ENCODE measurements around the gene ERC2.

The ERC2 gene

DNA sequence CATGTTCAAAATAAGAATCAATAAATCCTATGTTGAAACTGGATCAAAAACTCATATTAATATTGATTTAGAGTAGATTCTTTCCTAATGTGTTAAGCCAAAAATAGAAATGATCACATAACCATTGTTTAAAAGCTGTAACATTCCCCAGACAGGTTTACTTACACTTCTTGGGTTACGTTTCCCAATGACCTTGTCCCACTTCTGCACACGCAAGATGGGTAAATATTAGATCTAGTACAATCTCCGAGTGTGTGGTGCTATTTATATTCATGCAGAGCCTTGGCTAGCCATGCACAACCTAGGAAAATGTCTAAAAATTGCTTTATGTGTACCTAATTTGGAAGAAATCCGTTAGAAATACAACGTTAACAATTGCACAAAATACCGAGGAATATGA is 39.6 kb downstream of the ERC2 start:
- in situ Hi-C loops (cut with MboI; ENCODE audit: low sequenced_read_pairs): no loop called here

DNA sequence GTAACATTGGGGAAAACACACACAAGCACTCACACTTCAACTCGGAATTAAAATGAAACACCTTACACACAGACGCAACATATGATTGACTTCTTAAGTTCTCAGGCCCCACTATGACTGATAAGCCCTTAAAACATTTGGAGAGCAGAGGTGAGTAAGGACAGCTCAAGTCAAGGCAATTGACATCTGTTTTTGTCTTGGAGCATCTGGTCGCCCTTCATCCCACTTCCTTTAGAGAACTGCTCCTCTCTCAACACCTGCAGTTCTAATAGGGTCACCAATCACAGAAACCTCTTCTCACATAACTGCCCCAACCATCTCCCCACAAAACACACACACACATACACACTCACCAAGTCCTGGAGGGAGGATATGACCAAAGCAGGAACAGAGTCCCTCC is 43.4 kb downstream of the ERC2 start:
- in situ Hi-C loops (cut with MboI; ENCODE audit: low sequenced_read_pairs): no loop called here

DNA sequence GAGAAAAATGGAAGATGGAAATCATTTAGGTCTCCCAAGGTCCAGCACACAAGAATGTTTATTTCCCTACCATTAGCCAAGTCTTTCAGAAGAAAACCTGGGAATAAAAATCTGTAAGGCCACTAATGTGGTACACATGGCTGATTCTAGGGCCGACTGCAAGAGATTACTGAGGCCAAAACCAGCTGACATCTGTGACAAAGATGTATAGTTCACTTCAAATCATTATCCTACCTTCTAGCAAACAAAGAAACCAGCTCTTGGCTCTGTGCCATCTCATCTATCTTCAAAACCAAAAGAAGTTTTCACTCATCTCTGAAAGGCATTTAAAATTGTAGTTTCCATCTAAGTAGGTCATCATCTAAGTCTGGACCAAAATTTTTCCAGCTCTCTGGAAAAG is 43.9 kb downstream of the ERC2 start:
- in situ Hi-C loops (cut with MboI; ENCODE audit: low sequenced_read_pairs): no loop called here

DNA sequence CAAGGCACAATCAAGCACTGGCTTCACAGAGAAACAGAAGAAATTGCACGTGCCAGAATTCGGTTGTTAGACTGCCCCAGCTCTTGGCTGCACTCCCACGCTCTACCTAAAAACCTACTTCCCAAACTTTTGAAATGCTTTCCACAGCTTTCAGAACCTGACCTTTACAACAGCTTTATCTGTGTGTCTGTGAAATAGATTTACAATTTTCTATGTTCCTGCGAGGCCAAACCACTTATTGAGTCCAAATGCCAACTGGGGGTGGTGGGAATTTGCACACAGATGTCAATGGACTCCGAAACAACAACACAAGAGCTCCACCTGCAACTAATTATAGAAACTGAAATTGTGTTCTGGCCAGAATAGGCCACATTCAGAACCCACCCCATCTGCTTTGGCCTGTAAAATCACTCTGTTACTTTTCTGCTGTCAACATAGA is 44.6 kb downstream of the ERC2 start:
- in situ Hi-C loops (cut with MboI; ENCODE audit: low sequenced_read_pairs): no loop called here

DNA sequence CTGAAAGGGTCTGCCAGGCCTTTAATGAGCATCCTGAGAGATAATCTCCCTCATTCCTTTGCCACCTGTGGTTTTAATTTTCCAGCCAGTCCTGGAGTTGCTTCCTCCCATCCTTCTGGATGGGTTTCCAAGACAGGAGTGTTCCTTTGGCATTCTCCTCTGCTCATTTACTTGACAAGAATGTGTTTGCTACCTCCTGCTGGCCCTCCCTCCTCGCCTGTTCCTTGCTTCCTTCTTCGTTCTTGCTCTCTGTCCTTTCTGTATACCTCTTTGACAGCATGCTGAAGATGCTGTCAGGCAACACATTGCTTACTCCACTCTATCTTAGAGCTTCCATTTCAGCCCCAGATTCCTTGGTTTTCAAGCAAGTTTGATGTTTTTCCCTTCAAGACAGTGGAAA is 46.0 kb downstream of the ERC2 start:
- in situ Hi-C loops (cut with MboI; ENCODE audit: low sequenced_read_pairs): no loop called here

DNA sequence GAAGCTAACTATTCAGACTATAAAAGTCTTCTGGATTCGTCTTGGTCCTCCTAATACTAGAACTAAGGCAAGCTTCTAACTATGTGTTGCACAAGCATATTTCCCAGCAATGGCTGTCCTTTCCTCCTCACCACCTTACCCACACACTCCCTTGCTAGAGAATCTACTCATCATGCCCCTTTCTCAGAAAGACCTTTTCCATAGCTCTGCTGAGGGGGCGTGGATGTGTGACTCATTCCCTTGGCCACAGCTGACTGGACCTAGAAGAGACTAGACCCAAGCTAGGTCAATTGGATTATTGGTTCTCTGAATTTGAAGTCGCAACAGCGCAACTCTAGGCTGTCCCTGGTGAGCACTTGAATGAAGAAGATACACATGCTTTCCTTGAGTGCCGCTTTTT is 47.1 kb downstream of the ERC2 start:
- in situ Hi-C loops (cut with MboI; ENCODE audit: low sequenced_read_pairs): no loop called here

DNA sequence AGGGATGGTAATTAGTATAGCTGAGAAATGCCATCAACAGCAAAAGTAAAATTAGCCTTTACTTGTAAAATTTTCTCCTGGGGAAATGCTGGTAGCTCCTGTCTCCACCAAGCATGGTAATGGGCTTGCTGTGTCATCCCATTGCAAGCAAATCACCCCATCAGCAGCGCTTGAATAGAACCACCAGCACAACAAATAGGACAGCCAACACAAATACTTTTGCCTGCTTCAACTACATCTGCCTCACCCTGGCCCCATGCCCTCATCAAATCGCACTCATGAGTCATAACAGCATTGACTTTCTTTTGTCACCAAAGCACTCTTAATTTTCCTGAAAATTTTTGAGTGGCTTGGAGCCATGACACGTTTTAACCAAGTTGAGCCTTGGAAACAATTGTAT is 52.6 kb downstream of the ERC2 start:
- in situ Hi-C loops (cut with MboI; ENCODE audit: low sequenced_read_pairs): no loop called here

DNA sequence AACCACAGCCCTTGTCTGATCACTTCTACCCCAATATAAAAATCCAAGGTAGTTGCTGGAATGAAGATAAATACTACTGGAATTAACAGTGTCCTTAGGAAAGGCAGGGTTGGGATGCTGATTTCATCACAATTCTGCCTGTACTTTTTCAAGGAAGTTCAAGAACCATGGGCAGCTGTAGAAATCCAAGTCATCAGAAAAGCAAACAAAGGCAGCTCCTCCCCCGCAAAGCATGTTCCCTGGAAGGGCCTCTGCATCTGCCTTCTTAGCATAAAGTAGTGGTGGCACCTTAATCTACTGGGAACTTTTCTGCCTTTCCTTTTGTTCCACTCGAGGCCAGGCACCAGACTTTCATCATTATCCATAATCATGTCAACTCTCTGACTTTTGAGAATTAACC is 54.4 kb downstream of the ERC2 start:
- in situ Hi-C loops (cut with MboI; ENCODE audit: low sequenced_read_pairs): no loop called here

DNA sequence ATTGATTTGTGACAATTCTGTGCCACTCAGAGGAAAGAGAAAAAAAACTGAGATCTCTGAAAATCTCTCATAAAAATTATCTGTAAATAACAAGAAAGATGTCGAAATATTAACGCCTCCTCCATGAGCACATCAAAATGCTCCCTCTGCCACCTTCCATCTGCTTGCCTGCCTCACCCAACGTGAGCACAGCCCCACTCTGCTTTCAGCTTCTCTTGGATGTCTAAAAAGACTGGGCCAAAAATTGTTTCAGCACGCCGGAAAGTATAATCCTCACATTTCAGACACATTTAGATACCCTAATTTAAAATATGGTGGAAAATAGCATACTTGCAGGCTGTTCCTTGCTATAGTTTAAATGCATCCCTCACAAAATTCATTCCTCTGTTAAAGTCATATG is 57.1 kb downstream of the ERC2 start:
- in situ Hi-C loops (cut with MboI; ENCODE audit: low sequenced_read_pairs): no loop called here

DNA sequence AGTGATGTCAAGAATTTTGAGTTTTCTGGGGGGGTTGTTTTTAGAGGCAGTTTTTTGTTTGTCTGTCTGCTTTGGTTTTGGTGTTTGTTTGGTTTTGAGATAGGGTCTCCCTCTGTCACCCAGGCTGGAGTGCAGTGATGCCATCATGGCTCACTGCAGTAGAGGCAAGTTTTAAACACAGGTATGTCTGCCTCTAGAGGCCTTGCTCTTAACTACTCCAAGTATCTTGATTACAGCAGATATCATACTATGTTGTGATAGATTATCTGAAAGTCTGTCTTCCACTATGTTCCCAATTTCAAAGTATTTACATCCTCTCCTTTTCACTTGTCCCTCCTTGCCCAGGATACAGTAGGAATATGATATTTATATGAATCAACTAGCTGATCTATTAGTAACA is 57.7 kb downstream of the ERC2 start:
- in situ Hi-C loops (cut with MboI; ENCODE audit: low sequenced_read_pairs): no loop called here

DNA sequence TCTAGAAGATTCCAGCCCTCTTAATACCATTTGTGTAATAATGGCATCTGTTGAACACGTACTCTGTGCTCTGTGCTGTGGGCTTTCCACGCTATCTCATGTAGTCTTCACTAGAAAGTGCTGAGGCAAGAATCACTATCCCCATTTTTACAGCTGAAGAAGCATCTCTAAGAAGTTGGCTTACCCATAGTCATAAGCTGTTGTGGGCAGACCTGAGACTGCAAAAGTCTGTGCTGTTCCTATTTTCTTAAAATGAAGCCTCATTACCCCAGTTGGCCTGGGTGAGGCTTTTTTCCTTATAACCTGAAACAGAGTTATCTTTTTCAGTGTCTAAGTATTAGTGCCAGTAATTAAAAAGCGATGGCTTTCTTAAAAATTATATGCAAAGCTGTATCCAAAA is 58.5 kb downstream of the ERC2 start:
- in situ Hi-C loops (cut with MboI; ENCODE audit: low sequenced_read_pairs): no loop called here

DNA sequence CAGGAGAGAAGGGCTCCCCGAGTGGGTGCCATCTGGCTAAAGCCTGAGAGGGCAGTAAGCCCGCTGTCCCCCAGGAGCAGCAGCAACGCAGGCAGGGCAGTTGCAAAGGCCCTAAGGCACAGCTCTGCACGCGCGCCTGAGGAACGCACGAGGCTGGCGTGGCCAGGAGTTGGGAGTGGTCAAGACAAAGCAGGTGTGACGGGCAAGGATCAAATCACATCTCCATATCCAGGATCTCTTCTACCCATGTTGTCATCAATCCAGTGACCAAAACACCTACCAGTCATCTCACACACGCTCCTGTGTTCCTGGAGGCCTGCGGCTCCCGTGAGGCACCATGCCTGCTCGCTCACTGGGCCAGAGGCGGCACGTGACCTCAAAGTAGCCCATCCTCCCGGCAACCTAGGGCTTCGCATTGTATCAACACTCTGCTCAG is 59.5 kb downstream of the ERC2 start:
- in situ Hi-C loops (cut with MboI; ENCODE audit: low sequenced_read_pairs): no loop called here

DNA sequence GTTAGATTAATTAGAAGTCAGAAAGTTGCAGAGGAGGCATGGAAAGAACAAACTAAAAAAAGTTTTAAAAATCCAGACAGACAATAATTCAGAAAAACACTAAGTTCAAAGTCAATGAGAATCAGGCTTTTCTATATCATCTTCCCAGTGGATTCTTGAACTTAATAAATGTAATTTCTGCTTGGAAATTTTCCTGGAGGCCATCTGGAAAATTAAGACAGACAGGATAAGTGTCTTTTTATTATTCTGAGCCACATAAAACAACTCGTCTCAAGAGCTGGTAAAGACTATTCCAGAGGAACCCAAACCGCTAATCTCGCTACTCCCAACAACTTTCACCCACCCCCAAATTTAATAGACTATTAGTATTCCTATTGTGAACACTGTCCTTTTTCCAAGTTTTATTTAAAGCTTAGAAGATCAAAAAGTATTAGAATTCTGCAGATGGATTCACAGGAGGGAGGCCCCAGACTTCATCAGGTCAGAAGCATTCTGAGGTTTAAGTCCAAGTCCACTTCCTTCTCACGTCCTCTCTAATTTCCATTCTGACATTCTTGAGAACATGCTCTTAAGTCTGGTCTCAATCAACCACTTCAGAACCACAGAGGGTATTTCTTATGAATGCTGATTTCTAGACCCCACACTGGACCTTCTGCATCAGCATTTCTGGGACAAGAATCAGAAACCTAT is 61.3 kb downstream of the ERC2 start:
- in situ Hi-C loops (cut with MboI; ENCODE audit: low sequenced_read_pairs): no loop called here

DNA sequence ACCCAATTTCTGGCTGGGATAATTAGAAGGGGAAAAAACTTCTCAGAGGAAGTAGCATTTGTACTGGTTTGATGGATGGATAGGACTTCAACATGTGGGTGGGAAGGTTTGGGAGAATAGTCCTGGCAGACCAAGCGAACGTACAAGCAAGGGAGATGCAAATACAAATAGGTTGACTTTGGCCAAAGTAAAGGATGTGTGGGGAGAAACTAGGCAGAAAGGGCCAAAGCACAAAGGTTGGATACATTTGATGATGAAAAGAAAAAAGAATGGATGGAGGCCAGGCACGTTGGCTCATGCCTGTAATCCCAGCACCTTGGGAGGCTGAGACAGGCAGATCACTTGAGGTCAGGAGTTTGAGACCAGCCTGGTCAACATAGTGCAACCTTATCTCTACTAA is 63.4 kb downstream of the ERC2 start:
- in situ Hi-C loops (cut with MboI; ENCODE audit: low sequenced_read_pairs): no loop called here

DNA sequence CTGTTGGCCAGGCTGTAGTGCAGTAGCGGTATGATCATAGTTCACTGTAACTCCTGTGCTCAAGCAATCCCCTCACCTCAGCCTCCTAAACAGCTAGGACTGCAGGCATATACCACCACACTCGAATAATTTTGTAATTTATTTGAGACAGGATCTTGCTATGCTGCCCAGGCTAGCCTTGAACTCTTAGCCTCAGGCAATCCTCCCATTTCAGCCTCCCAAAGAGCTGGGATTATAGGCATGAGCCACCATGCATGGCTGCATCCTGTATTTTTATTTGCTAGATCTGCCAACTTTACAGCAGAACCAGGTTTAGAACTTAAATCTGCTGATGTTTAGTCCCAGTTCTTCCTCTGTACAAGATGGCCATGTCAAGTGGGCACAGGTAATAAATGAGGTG is 69.6 kb downstream of the ERC2 start:
- in situ Hi-C loops (cut with MboI; ENCODE audit: low sequenced_read_pairs): no loop called here

DNA sequence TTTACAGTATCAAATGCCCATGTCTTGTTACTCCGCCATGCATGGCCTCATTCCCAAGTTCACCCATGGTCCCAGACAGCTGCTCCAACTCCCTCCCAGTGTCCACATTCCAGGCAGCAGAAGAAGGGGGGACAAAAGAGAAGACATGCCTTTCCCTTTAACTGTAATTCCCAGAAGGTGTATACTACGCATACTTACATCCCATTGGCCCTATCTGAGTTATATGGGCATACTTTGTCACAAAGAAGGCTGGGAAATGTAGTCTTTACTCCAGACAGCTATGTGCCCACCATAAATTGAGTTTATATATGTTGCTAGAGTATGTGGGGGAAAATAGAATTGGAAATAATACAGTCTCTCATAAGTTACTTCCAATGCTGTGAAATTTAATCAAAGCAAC is 70.5 kb downstream of the ERC2 start:
- in situ Hi-C loops (cut with MboI; ENCODE audit: low sequenced_read_pairs): no loop called here

DNA sequence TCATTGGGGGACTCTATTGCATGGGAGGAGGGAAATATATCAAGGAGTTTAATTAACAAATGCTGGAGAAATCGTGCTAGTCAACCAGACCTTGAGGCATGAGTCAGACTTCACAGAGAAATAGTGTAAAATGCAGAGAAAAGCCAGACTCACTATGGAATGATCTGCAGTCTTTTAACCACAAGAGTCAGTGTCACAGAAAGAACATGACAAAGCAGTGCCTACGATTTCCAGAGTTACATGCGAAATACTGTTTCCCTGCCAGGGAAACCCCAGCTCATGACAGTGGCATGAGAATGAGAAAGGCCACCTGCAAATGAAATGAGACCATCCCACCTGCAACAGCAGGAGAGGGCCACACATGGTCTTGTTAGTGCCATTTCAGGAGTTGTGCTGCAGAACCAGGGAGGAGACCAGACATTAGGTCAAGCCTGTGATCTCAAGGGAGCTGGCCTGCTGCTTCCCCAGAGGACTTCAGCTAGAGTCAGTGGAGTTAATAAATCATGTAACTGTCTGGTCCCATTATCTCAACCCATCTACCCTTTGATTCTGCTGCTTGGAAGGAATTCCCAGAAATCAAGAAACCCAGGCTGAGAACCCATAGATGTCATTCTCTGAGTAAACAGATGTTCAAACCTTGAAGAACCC is 79.0 kb downstream of the ERC2 start:
- in situ Hi-C loops (cut with MboI; ENCODE audit: low sequenced_read_pairs): no loop called here

DNA sequence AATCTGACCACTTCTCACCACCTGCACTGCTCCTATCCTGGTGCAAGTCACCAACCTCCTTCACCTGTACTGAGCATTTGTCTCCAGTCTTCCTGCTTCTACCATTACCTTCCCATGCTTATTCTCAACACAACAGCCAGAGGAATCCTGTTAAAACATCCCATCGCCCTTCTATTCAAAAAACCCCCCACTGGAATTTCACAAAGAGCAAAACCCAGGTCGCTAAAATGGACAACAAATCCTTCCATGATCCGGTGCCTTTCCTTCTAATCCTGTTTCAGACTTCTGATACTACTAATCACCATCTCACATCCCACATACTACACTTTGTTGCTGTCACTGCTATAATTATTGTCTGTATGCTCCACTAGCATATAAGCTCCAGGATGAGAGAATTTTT is 85.2 kb downstream of the ERC2 start:
- in situ Hi-C loops (cut with MboI; ENCODE audit: low sequenced_read_pairs): no loop called here

DNA sequence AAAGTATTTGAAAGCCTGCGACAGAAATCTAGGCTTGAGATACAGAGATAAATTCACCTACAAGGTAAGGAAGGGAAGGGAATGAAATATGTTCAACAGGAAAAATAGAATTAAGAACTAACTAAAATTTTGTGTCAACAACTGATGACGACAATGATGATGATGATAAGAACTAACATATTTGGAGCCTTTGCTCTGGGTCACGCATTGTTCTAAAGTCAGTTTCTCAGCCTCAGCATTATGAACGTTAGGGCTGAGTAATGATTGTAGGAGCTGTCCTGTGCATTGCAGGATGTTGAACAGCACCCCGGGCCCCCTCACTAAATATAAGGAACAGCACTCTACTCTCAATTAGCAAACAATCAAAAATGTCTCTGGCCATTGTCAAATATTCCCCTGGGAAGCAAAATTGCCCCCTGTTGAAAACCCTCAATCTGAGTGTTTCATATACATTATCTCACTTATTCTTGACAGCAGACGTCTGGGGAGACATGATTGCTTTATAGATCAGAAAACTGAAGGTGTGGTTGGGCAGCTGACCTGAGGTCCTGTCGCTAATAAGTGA is 88.5 kb downstream of the ERC2 start:
- in situ Hi-C loops (cut with MboI; ENCODE audit: low sequenced_read_pairs): no loop called here

DNA sequence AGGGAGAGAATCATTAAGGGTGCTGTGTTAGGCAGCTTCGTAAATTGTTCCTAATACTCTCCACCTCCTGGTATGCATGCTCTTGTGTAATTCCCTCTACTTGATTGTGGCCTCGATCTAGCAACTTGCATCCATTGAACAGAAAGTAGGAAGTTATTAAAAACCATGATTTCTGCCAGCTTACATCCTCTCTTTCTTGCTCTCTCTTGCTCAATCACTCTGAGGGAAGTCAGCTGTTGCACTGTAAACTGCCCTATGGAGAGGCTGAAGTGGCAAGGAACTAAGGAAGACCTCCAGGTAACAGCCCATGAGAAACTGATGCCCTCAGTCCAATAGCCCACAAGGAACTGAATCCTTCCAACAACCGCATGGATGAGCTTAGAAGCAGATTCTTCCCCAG is 92.6 kb downstream of the ERC2 start:
- in situ Hi-C loops (cut with MboI; ENCODE audit: low sequenced_read_pairs): no loop called here

DNA sequence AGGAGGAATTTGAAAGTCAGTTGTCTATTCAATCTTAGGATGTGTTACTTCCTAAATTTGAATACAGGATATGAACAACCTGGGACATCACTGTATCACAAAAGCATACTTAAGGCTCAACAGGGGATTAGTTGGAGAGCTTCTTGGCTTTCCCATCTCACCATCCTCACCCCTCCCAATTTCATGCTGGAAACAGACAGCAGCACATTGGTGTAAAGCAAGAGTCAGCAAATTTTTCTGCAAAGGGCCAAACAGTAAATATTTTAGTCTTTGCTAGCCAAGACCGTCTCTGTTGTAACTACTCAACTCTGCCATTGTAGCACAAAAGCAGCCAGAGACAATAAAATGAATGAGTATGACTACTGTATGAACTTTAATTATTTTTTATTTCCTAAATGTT is 94.9 kb downstream of the ERC2 start:
- in situ Hi-C loops (cut with MboI; ENCODE audit: low sequenced_read_pairs): no loop called here

DNA sequence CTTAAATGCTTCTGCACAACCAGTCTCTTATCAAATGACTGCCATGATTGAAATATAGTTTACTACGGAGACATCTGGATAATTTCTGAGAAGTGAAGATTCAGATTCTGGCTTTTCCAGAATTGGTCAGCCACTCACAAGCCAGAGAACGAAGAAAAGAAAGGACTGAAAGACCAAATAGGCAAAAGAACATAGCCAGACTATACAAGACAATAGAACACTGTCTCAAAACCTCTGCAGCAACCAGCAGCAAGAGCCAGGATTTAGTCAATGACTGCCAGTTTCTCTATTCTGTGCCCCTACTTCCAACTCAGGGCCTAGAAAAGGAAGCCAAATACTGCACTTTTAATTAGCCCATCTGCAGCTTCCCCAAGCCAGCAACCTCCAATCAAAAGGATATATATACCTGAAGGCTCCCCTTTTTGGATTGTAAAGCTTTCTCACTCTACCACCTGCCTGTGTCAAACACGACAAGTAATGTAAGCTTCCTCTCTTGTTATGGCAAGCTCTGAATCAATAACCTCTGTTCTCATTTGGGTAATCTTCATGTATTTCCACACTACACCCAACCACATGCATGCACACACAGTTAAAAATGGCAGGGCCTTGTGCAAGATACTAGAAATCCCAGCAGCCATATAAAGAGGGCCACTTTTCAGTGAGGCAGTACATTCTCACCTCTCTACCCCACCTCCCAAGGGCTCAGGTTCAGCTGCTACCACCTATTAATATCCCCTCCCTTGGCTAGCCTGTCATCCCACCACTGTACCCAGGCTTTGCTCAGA is 97.1 kb downstream of the ERC2 start:
- in situ Hi-C loops (cut with MboI; ENCODE audit: low sequenced_read_pairs): no loop called here
